Glutamatergic neuron (in vitro differentiated cells): ENCODE data around the gene KANK4. TPM values are rescaled to one million over a fixed set of nuclear protein-coding genes. Genes with fewer than 3 reads are reported as not detected.

Experiments used
- DNase-seq: peaks from one replicate; pipeline ENCODE4 v3.0.0; 2022
- H3K27ac Mint-ChIP-seq: one replicate; pipeline ENCODE4 v1.8.0; 2020; ENCODE audit warnings: mild to moderate bottlenecking, mixed read lengths, inconsistent platforms; ENCODE audit not compliant: unreplicated experiment
- H3K27me3 Mint-ChIP-seq: one replicate; pipeline ENCODE4 v1.8.0; 2020; ENCODE audit warnings: mild to moderate bottlenecking, moderate library complexity, mixed read lengths, inconsistent platforms; ENCODE audit not compliant: unreplicated experiment
- H3K36me3 Mint-ChIP-seq: one replicate; pipeline ENCODE4 v1.8.0; 2020; ENCODE audit warnings: mild to moderate bottlenecking, mixed read lengths, inconsistent platforms; ENCODE audit not compliant: unreplicated experiment
- H3K4me1 Mint-ChIP-seq: one replicate; pipeline ENCODE4 v1.8.0; 2020; ENCODE audit warnings: mild to moderate bottlenecking, low read depth, mixed read lengths, inconsistent platforms; ENCODE audit not compliant: unreplicated experiment
- H3K4me3 Mint-ChIP-seq: one replicate; pipeline ENCODE4 v1.8.0; 2020; ENCODE audit warnings: mild to moderate bottlenecking, mixed read lengths, inconsistent platforms; ENCODE audit not compliant: unreplicated experiment
- H3K9me3 Mint-ChIP-seq: one replicate; pipeline ENCODE4 v1.8.0; 2020; ENCODE audit warnings: mild to moderate bottlenecking, moderate library complexity, mixed read lengths, inconsistent platforms; ENCODE audit not compliant: unreplicated experiment
- CTCF ChIP-seq: fragments of 200-600 bp; sonication (generic); IDR thresholded peaks from one replicate; pipeline ENCODE4 v1.5.0; 2021; ENCODE audit not compliant: partially characterized antibody, unreplicated experiment
- total RNA-seq: library from RNA; stranded (reverse); fragmentation: NEBNext Ultra II Directional; extraction: Animal tissue kit (Norgen Biotek cat#: 25700); gene quantifications from one replicate; pipeline ENCODE4 v1.2.1, GENCODE V29; 2021; ENCODE audit not compliant: unreplicated experiment

Gene KANK4
- total RNA-seq, 1 donor from 2014 or later, result not detected

DNA sequence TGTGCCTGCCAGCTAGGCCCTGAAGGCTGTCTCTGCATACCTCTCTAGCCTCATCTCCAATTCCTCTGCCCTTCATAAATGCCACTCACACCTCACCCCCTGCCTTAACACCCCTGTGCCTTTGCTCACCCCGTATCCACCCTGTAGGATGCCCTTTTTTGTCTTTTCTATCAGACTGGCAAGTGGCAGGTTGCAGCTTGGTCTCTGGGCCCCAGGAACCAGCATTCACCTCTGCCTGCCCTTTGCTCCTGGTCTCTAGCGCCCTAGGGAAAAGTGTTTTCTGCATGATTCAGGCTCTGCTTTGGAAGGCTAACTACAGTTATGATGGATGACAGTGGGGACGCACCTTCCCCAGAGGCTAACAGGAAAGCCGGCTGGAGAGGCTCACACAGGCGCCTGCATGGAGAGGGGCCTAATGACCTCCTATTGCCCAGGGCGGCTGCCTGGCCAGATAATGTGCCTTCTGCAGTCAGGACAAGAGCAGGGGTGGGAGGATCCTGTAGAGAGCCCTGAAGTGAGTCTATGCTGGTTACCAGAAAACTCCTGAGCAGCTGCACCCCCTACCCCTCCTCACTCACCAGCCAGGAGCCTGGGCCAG lies 11.2 kb downstream of the KANK4 start:
- DNase-seq, result no peak
- H3K27me3 Mint-ChIP-seq, result peaks cover 8% of the 10 kb centered on the region
- no peaks in the 10 kb centered on the region for H3K4me1 Mint-ChIP-seq
- no peaks in the 10 kb centered on the region for H3K36me3 Mint-ChIP-seq
- no peak for TF ChIP-seq CTCF
- H3K9me3 Mint-ChIP-seq, result no peaks in the 10 kb centered on the region
- no peak overlapping the region for H3K4me3 Mint-ChIP-seq
- no peak overlapping the region for H3K27ac Mint-ChIP-seq

DNA sequence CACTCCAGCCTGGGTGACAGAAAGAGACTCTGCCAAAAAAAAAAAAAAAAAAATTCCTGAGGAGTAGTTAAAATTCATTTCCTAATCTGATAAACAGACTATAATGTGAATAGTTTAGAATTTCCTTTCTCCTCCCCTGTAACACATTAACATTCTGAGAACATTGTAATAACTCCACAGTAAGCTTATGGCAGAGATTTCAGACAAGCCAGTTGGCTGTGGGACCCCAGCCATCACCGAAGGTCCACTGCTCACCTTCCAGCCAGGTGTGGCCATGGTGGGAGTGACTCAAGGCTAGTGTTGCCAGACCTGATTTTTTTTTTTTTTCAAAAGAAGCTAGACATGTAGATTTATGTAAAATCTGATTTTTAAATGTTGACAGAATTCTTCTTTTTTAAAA lies 11.8 kb downstream of the KANK4 start:
- Mint-ChIP-seq H3K36me3 (no peaks in the 10 kb centered on the region), H3K4me1 (no peaks in the 10 kb centered on the region), H3K27me3 (peaks cover 7% of the 10 kb centered on the region), H3K4me3 (no peak overlapping the region), H3K27ac (no peak overlapping the region), H3K9me3 (no peaks in the 10 kb centered on the region)
- TF ChIP-seq CTCF, result no peak
- DNase-seq, result no peak

DNA sequence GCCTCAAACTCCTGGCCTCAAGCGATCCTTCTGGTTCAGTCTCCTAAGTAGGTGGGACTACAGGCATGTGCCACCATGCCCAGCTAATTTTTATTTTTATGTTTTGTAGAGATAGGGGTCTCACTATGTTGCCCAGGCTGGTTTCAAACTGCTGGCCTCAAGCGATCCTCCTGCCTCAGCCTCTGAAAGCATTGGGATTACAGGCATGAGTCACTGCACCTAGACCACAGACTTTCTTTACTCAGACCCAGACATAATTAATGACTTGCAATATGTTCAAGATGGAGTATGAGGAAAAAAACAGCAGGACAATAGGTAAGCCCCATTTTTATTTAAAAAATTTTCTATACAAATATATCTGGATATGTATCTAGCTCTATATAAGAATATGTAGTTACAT lies 13.2 kb downstream of the KANK4 start:
- no peak for TF ChIP-seq CTCF
- Mint-ChIP-seq H3K4me1 (no peaks in the 10 kb centered on the region), H3K4me3 (no peak overlapping the region), H3K27me3 (peaks cover 5% of the 10 kb centered on the region), H3K27ac (no peak overlapping the region), H3K9me3 (no peaks in the 10 kb centered on the region), H3K36me3 (no peaks in the 10 kb centered on the region)
- no peak for DNase-seq

GRCh38 chr1:62304975-62305374 lies 14.3 kb downstream of the KANK4 start:
- Mint-ChIP-seq H3K4me1 (no peaks in the 10 kb centered on the region), H3K36me3 (no peaks in the 10 kb centered on the region), H3K4me3 (no peak overlapping the region), H3K27me3 (peaks cover 5% of the 10 kb centered on the region), H3K9me3 (no peaks in the 10 kb centered on the region), H3K27ac (no peak overlapping the region)
- no peak for TF ChIP-seq CTCF
- no peak for DNase-seq

DNA sequence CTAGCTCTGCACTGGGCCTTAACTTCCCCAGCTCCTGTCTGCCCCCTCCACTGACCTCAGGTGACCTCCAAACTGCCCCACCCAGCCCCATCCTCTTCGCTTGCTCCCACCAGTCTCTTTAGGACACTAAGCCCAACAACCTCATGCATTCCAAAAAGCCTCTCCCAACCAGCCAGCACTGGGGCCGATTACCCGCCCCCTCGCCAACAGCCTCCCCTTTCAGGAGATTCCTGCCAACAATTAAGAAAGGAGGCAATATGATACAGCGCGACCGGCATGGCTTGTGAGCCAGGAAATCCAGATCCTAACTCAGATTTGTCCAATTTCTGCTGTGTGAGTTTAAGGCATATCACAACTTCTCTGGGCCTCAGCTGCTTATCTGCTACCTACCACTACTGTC lies 14.7 kb downstream of the KANK4 start:
- TF ChIP-seq CTCF, result no peak
- Mint-ChIP-seq H3K27me3 (peaks cover 5% of the 10 kb centered on the region), H3K4me3 (no peak overlapping the region), H3K36me3 (no peaks in the 10 kb centered on the region), H3K4me1 (no peaks in the 10 kb centered on the region), H3K27ac (no peak overlapping the region), H3K9me3 (no peaks in the 10 kb centered on the region)
- no peak for DNase-seq
